K562 (cell line): Measurements from ENCODE around the gene SCMH1. TPM values are rescaled to one million over a fixed set of nuclear protein-coding genes. Genes with fewer than 3 reads are reported as not detected.

Source experiments
- CTBP1 ChIP-seq: fragments of 450-650 bp; IDR thresholded peaks from 2 replicates; pipeline ENCODE4 v1.6.1; 2016; ENCODE audit warnings: borderline replicate concordance
- RAD21 ChIP-seq, 2 experiments: fragments of 250-450 bp in 1 of 2; fragments of 450-650 bp in 1 of 2; sonication (Bioruptor Pico) in 1 of 2; formaldehyde crosslinking in 1 of 2; IDR thresholded peaks in 1 of 2; conservative IDR thresholded peaks in 1 of 2; 2 replicates each; pipeline versions ENCODE4 v1.4.0 to v1.8.0; 2020 to 2022; ENCODE audit warnings: mild to moderate bottlenecking in 2 of 2, moderate library complexity in 1 of 2
- RB1 ChIP-seq: fragments of 450-650 bp; IDR thresholded peaks from 2 replicates; pipeline ENCODE4 v1.6.1; 2017; ENCODE audit warnings: low read depth, mild to moderate bottlenecking
- SIRT6 ChIP-seq: IDR thresholded peaks from one replicate; pipeline ENCODE4 v1.6.1; 2012; ENCODE audit warnings: low read depth, mild to moderate bottlenecking, control low read depth, inconsistent platforms, low read length, moderate library complexity
- STAT5B ChIP-seq: fragments of 250-450 bp; sonication (Bioruptor Pico); IDR thresholded peaks from 2 replicates; pipeline ENCODE4 v1.8.0; 2021; ENCODE audit warnings: mild to moderate bottlenecking, inconsistent platforms
- TBL1XR1 ChIP-seq, 2 experiments: IDR thresholded peaks; 2 replicates each; pipeline ENCODE4 v1.6.1; 2012; ENCODE audit warnings: improper control_type of control experiment in 2 of 2, low read length in 2 of 2, mild to moderate bottlenecking in 1 of 2
- YY1 ChIP-seq, 3 experiments: IDR thresholded peaks; 2 replicates each; pipeline ENCODE4 v1.6.1; 2011; ENCODE audit warnings: low read length in 2 of 3, mild to moderate bottlenecking in 2 of 3, moderate library complexity in 2 of 3, borderline replicate concordance in 1 of 3, control low read depth in 1 of 3, low read depth in 1 of 3; ENCODE audit not compliant: insufficient read depth in 3 of 3, insufficient replicate concordance in 2 of 3, control insufficient read depth in 1 of 3, insufficient read length in 1 of 3; ENCODE audit errors: extremely low read depth in 1 of 3
- ZNF263 ChIP-seq: sonication (generic); formaldehyde crosslinking; IDR thresholded peaks from 2 replicates; pipeline ENCODE4 v1.8.0; 2022; ENCODE audit warnings: mild to moderate bottlenecking, missing genetic modification reagents, borderline replicate concordance
- polyA plus RNA-seq, 8 experiments: library from polyadenylated mRNA; depleted of rRNA in 4 of 8; stranded (reverse) in 5 of 8; unstranded in 3 of 8; fragments of >200 nt; fragmentation: Nextera tagmentation in 2 of 8; fragmentation: Illumina TruSeq in 1 of 8; extraction: Ambion mirVana in 2 of 8; extraction: Trizol in 1 of 8; gene quantifications; 2 replicates each; pipeline versions ENCODE4 v1.2.1 to v1.2.3, GENCODE V29; 2011 to 2014; ENCODE audit warnings: inconsistent platforms in 1 of 8, missing spikeins in 1 of 8
- total RNA-seq, 7 experiments: library from RNA; depleted of rRNA in 6 of 7; stranded (reverse); fragments of >200 nt in 6 of 7; fragmentation: Illumina TruSeq in 2 of 7; extraction: Trizol in 2 of 7; gene quantifications; 2 replicates each; pipeline versions ENCODE4 v1.2.1 to v1.2.3, GENCODE V29; 2011 to 2021; ENCODE audit warnings: low replicate concordance in 1 of 7
- TF ChIP-seq, protein P1 (sequence below), 2 experiments: fragments of 150-350 bp in 1 of 2; IDR thresholded peaks; 2 replicates each; pipeline ENCODE4 v1.6.1; 2012 to 2016; ENCODE audit warnings: low read depth in 2 of 2, low read length in 2 of 2, mild to moderate bottlenecking in 1 of 2, moderate library complexity in 1 of 2
- TF ChIP-seq, protein P2 (sequence below), 2 experiments: fragments of 450-650 bp; formaldehyde crosslinking in 1 of 2; IDR thresholded peaks; 2 replicates each; pipeline versions ENCODE4 v1.4.0 to v1.6.1; 2014 to 2020; ENCODE audit warnings: mild to moderate bottlenecking in 2 of 2, borderline replicate concordance in 1 of 2, low read depth in 1 of 2
- TF ChIP-seq, protein P3 (sequence below): sonication (generic); formaldehyde crosslinking; IDR thresholded peaks from 2 replicates; pipeline ENCODE4 v1.8.0; 2022; ENCODE audit warnings: mild to moderate bottlenecking, missing genetic modification reagents

SCMH1 gene
- total and polyA plus RNA-seq, 9 of the 15 experiments (the other 6 are each of a cell fraction or from before 2014, with no cell fraction given), result 8.5 to 37.0 (median 26.8) TPM

DNA sequence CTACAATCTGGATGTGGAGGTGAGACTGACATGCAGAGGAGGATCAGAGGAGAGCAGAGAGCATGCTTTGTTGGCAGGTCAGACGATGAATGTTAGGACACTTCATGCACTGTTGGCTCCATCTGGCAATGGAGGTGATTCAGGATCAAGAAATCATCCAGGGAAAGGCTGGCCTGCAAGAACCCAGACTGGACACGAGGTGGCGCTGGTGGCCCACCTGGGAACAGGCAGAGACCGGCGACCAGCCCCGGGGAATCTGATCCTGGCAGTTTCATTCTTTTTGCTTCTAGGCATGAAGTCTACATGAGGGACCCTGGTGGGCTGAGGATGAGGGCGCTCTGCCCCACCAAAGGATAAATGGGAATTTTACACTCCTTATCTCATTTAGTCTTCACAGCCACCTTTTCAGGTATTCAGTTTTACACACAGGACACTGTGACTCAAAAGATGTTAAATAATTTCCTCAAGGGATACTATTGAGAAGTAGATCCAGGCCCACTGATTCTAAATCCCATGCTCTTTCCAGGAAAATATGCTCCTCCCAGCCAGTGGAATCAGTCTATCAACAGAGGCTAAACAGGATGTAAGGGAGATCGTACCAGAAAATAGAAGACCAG, 26.2 kb upstream of the SCMH1 start (continued):
- TF ChIP-seq, protein P1, sequence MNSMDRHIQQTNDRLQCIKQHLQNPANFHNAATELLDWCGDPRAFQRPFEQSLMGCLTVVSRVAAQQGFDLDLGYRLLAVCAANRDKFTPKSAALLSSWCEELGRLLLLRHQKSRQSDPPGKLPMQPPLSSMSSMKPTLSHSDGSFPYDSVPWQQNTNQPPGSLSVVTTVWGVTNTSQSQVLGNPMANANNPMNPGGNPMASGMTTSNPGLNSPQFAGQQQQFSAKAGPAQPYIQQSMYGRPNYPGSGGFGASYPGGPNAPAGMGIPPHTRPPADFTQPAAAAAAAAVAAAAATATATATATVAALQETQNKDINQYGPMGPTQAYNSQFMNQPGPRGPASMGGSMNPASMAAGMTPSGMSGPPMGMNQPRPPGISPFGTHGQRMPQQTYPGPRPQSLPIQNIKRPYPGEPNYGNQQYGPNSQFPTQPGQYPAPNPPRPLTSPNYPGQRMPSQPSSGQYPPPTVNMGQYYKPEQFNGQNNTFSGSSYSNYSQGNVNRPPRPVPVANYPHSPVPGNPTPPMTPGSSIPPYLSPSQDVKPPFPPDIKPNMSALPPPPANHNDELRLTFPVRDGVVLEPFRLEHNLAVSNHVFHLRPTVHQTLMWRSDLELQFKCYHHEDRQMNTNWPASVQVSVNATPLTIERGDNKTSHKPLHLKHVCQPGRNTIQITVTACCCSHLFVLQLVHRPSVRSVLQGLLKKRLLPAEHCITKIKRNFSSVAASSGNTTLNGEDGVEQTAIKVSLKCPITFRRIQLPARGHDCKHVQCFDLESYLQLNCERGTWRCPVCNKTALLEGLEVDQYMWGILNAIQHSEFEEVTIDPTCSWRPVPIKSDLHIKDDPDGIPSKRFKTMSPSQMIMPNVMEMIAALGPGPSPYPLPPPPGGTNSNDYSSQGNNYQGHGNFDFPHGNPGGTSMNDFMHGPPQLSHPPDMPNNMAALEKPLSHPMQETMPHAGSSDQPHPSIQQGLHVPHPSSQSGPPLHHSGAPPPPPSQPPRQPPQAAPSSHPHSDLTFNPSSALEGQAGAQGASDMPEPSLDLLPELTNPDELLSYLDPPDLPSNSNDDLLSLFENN (IDR thresholded peaks at IDR 0.05; ENCODE audit: low read depth in 2 of 2, low read length in 2 of 2), result no peak
- peak; percentile 45; the same call in 1 of the 2 replicates for TF ChIP-seq CTBP1
- no peak for TF ChIP-seq SIRT6
- TF ChIP-seq, protein P2, sequence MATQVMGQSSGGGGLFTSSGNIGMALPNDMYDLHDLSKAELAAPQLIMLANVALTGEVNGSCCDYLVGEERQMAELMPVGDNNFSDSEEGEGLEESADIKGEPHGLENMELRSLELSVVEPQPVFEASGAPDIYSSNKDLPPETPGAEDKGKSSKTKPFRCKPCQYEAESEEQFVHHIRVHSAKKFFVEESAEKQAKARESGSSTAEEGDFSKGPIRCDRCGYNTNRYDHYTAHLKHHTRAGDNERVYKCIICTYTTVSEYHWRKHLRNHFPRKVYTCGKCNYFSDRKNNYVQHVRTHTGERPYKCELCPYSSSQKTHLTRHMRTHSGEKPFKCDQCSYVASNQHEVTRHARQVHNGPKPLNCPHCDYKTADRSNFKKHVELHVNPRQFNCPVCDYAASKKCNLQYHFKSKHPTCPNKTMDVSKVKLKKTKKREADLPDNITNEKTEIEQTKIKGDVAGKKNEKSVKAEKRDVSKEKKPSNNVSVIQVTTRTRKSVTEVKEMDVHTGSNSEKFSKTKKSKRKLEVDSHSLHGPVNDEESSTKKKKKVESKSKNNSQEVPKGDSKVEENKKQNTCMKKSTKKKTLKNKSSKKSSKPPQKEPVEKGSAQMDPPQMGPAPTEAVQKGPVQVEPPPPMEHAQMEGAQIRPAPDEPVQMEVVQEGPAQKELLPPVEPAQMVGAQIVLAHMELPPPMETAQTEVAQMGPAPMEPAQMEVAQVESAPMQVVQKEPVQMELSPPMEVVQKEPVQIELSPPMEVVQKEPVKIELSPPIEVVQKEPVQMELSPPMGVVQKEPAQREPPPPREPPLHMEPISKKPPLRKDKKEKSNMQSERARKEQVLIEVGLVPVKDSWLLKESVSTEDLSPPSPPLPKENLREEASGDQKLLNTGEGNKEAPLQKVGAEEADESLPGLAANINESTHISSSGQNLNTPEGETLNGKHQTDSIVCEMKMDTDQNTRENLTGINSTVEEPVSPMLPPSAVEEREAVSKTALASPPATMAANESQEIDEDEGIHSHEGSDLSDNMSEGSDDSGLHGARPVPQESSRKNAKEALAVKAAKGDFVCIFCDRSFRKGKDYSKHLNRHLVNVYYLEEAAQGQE (IDR thresholded peaks at IDR 0.05; ENCODE audit: borderline replicate concordance), result peak; percentile 90
- TF ChIP-seq, protein P2 (CRISPR knock-in tag; IDR thresholded peaks at IDR 0.05; ENCODE audit: low read depth), result no peak
- TF ChIP-seq, protein P3, sequence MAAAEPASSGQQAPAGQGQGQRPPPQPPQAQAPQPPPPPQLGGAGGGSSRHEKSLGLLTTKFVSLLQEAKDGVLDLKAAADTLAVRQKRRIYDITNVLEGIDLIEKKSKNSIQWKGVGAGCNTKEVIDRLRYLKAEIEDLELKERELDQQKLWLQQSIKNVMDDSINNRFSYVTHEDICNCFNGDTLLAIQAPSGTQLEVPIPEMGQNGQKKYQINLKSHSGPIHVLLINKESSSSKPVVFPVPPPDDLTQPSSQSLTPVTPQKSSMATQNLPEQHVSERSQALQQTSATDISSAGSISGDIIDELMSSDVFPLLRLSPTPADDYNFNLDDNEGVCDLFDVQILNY, result no peak
- peak; percentile 70 for TF ChIP-seq RB1
- peak in 1 of 2 experiments; percentile 58; a peak in 1 of 4 replicates for TF ChIP-seq TBL1XR1 (IDR thresholded peaks at IDR 0.05; ENCODE audit: low read length in 2 of 2)
- peak; percentile 27; the same call in 1 of the 2 replicates for TF ChIP-seq ZNF263 (CRISPR knock-in tag)
- peak; percentile 93 to 97 for TF ChIP-seq RAD21 (CRISPR knock-in tag; conservative IDR thresholded peaks at IDR 0.05 in 1 of 2, IDR thresholded peaks at IDR 0.05 in 1 of 2)
- peak in 1 of 3 experiments; percentile 36 for TF ChIP-seq YY1 (IDR thresholded peaks at IDR 0.05; ENCODE audit: borderline replicate concordance in 1 of 3, control insufficient read depth in 1 of 3, extremely low read depth in 1 of 3, insufficient read depth in 3 of 3, insufficient read length in 1 of 3, insufficient replicate concordance in 2 of 3, low read depth in 1 of 3, low read length in 2 of 3)
- no peak for TF ChIP-seq STAT5B
